WTC11 (cell line): ENCODE measurements around the gene DRAXIN. TPM values are rescaled to one million over a fixed set of nuclear protein-coding genes. Genes with fewer than 3 reads are reported as not detected.

Experiments
- ATAC-seq: fragments of 200-7000 bp; cut with Tn5 transposase; 2 replicates; pipeline ENCODE4 v1.10.0; 2021; ENCODE audit warnings: mild to moderate bottlenecking, moderate library complexity
- CTCF ChIA-PET: fragments of 300-600 bp; sonication (Branson Sonifier 250); formaldehyde crosslinking; loops from one replicate; lab custom pipeline; 2021; ENCODE audit warnings: antibody characterized with exemption; lab: Charles Lee
- POLR2A ChIA-PET: fragments of 350-600 bp; sonication (Branson Sonifier 250); formaldehyde crosslinking; loops from one replicate; lab custom pipeline; 2021; ENCODE audit warnings: antibody characterized with exemption; lab: Charles Lee
- DNase-seq: peaks from one replicate; pipeline ENCODE4 v3.0.0; 2021; ENCODE audit warnings: low spot score
- H3K27ac Mint-ChIP-seq: 2 replicates; pipeline ENCODE4 v1.8.0; 2021; ENCODE audit warnings: mixed read lengths
- H3K27me3 Mint-ChIP-seq: 2 replicates; pipeline ENCODE4 v1.8.0; 2021; ENCODE audit warnings: low read depth, mild to moderate bottlenecking, moderate library complexity, mixed read lengths
- H3K36me3 Mint-ChIP-seq: 2 replicates; pipeline ENCODE4 v1.8.0; 2021; ENCODE audit warnings: mixed read lengths
- H3K4me1 Mint-ChIP-seq: 2 replicates; pipeline ENCODE4 v1.8.0; 2022; ENCODE audit warnings: mixed read lengths
- H3K4me3 Mint-ChIP-seq: 2 replicates; pipeline ENCODE4 v1.8.0; 2021; ENCODE audit warnings: mild to moderate bottlenecking, moderate library complexity, mixed read lengths
- H3K9me3 Mint-ChIP-seq: 2 replicates; pipeline ENCODE4 v1.8.0; 2021; ENCODE audit warnings: mixed read lengths
- CBFB ChIP-seq: sonication (generic); formaldehyde crosslinking; IDR thresholded peaks from 2 replicates; pipeline ENCODE4 v1.8.1; 2022; ENCODE audit warnings: mild to moderate bottlenecking, low read depth, missing genetic modification reagents
- E2F4 ChIP-seq: sonication (generic); formaldehyde crosslinking; IDR thresholded peaks from 2 replicates; pipeline ENCODE4 v1.8.1; 2022; ENCODE audit warnings: low read depth, mild to moderate bottlenecking, moderate library complexity, missing genetic modification reagents, borderline replicate concordance
- GRHL2 ChIP-seq: fragments of 250-450 bp; sonication (Bioruptor Pico); IDR thresholded peaks from 2 replicates; pipeline ENCODE4 v1.8.0; 2022; ENCODE audit warnings: mild to moderate bottlenecking, moderate library complexity; ENCODE audit not compliant: insufficient replicate concordance, severe bottlenecking
- JAZF1 ChIP-seq: fragments of 250-450 bp; sonication (Bioruptor Pico); IDR thresholded peaks from 2 replicates; pipeline ENCODE4 v1.9.0; 2021; ENCODE audit warnings: moderate library complexity, mild to moderate bottlenecking, inconsistent platforms
- NFATC4 ChIP-seq: fragments of 250-450 bp; sonication (Bioruptor Pico); IDR thresholded peaks from 2 replicates; pipeline ENCODE4 v1.9.0; 2021; ENCODE audit warnings: mild to moderate bottlenecking
- NFE2L1 ChIP-seq: sonication (generic); formaldehyde crosslinking; IDR thresholded peaks from 2 replicates; pipeline ENCODE4 v1.8.1; 2023; ENCODE audit warnings: missing genetic modification reagents
- TCF7 ChIP-seq: sonication (generic); formaldehyde crosslinking; IDR thresholded peaks from 2 replicates; pipeline ENCODE4 v1.8.0; 2022; ENCODE audit warnings: mild to moderate bottlenecking, low read depth, missing genetic modification reagents, moderate library complexity
- TEAD4 ChIP-seq: sonication (generic); formaldehyde crosslinking; IDR thresholded peaks from 2 replicates; pipeline ENCODE4 v1.8.0; 2022; ENCODE audit warnings: mild to moderate bottlenecking, missing genetic modification reagents
- TP53 ChIP-seq: sonication (generic); formaldehyde crosslinking; IDR thresholded peaks from 2 replicates; pipeline ENCODE4 v1.8.1; 2023; ENCODE audit warnings: mild to moderate bottlenecking, missing genetic modification reagents
- USF1 ChIP-seq: sonication (generic); formaldehyde crosslinking; IDR thresholded peaks from 2 replicates; pipeline ENCODE4 v1.8.0; 2022; ENCODE audit warnings: mild to moderate bottlenecking, missing genetic modification reagents
- ZNF121 ChIP-seq: sonication (generic); formaldehyde crosslinking; IDR thresholded peaks from 2 replicates; pipeline ENCODE4 v1.8.0; 2023; ENCODE audit warnings: missing genetic modification reagents
- ZNF423 ChIP-seq: fragments of 250-450 bp; sonication (Bioruptor Pico); IDR thresholded peaks from 2 replicates; pipeline ENCODE4 v2.1.2; 2022; ENCODE audit warnings: mild to moderate bottlenecking, moderate library complexity
- ZNF671 ChIP-seq: fragments of 250-450 bp; sonication (Bioruptor Pico); IDR thresholded peaks from 2 replicates; pipeline ENCODE4 v1.8.0; 2021; ENCODE audit warnings: mild to moderate bottlenecking
- ZSCAN18 ChIP-seq: fragments of 250-450 bp; sonication (Bioruptor Pico); IDR thresholded peaks from 2 replicates; pipeline ENCODE4 v2.1.2; 2022; ENCODE audit warnings: mild to moderate bottlenecking, moderate library complexity
- total RNA-seq: library from RNA; stranded (reverse); gene quantifications from 3 replicates; pipeline ENCODE4 v1.2.3, GENCODE V29; 2021
- TF ChIP-seq, protein P1 (sequence below): sonication (generic); formaldehyde crosslinking; IDR thresholded peaks from 2 replicates; pipeline ENCODE4 v1.8.1; 2023; ENCODE audit warnings: mild to moderate bottlenecking, missing genetic modification reagents, moderate library complexity
- TF ChIP-seq, protein P2 (sequence below): fragments of 250-450 bp; sonication (Bioruptor Pico); IDR thresholded peaks from 2 replicates; pipeline ENCODE4 v1.9.0; 2021; ENCODE audit warnings: mild to moderate bottlenecking, borderline replicate concordance
- TF ChIP-seq, protein P3 (sequence below): sonication (generic); formaldehyde crosslinking; IDR thresholded peaks from 2 replicates; pipeline ENCODE4 v1.8.0; 2022; ENCODE audit warnings: missing genetic modification reagents

The DRAXIN gene
- total RNA-seq, 1 experiment from 2014 or later: 12.0 TPM

GRCh38 chr1:11733306-11733705, 41.8 kb downstream of the DRAXIN start (continued):
- TF ChIP-seq E2F4 (CRISPR knock-in tag): no peak

GRCh38 chr1:11735531-11735853, 44.0 kb downstream of the DRAXIN start:
- POLR2A ChIA-PET: interaction anchor here (0.8 to 1.5 kb wide), 6 partner anchors 51 to 80 kb away, joined by 3 to 4 read pairs (median 3); partner anchors contain the start of genes FBXO44, FBXO6 and MAD2L2
- Mint-ChIP-seq H3K27ac (no peak overlapping the region; the same call in 1 of the 2 replicates), H3K4me1 (peaks cover 46% of the 10 kb centered on the region)

GRCh38 chr1:11735854-11736745, 44.6 kb downstream of the DRAXIN start, which contains the start of gene AGTRAP:
Gene AGTRAP (plus strand): TSS chr1:11736136. CDS start chr1:11736209, 73 bp downstream.
- peak; percentile 73 for ATAC-seq
- Mint-ChIP-seq H3K4me3 (peak within 1 kb of the TSS; percentile 94), H3K27me3 (no peaks in the 10 kb centered on the region; the same call in 1 of the 2 replicates), H3K27ac (peak within 1 kb of the TSS; percentile 93), H3K4me1 (peaks cover 47% of the 10 kb centered on the region), H3K36me3 (no peaks in the 10 kb centered on the region; the same call in 1 of the 2 replicates), H3K9me3 (no peaks in the 10 kb centered on the region)
- DNase-seq: peak; percentile 98
- POLR2A ChIA-PET: interaction anchor here (0.8 to 1.5 kb wide), 7 partner anchors 38 to 81 kb away, joined by 3 to 4 read pairs (median 3); partner anchors contain the start of genes FBXO44, FBXO6 and MAD2L2
- CTCF ChIA-PET: interaction anchor here (0.9 to 3.8 kb wide), 11 partner anchors 13 to 91 kb away, joined by 3 to 19 read pairs (median 9); partner anchors contain the start of genes FBXO2, FBXO6 and MAD2L2
- TF ChIP-seq, protein P1, sequence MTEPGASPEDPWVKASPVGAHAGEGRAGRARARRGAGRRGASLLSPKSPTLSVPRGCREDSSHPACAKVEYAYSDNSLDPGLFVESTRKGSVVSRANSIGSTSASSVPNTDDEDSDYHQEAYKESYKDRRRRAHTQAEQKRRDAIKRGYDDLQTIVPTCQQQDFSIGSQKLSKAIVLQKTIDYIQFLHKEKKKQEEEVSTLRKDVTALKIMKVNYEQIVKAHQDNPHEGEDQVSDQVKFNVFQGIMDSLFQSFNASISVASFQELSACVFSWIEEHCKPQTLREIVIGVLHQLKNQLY: no peak
- no peak for TF ChIP-seq CBFB
- TF ChIP-seq ZNF423 (CRISPR knock-in tag): peak; percentile 79
- peak; percentile 98 for TF ChIP-seq USF1 (CRISPR knock-in tag)
- TF ChIP-seq TEAD4 (CRISPR knock-in tag): no peak
- no peak for TF ChIP-seq NFATC4
- TF ChIP-seq, protein P2, sequence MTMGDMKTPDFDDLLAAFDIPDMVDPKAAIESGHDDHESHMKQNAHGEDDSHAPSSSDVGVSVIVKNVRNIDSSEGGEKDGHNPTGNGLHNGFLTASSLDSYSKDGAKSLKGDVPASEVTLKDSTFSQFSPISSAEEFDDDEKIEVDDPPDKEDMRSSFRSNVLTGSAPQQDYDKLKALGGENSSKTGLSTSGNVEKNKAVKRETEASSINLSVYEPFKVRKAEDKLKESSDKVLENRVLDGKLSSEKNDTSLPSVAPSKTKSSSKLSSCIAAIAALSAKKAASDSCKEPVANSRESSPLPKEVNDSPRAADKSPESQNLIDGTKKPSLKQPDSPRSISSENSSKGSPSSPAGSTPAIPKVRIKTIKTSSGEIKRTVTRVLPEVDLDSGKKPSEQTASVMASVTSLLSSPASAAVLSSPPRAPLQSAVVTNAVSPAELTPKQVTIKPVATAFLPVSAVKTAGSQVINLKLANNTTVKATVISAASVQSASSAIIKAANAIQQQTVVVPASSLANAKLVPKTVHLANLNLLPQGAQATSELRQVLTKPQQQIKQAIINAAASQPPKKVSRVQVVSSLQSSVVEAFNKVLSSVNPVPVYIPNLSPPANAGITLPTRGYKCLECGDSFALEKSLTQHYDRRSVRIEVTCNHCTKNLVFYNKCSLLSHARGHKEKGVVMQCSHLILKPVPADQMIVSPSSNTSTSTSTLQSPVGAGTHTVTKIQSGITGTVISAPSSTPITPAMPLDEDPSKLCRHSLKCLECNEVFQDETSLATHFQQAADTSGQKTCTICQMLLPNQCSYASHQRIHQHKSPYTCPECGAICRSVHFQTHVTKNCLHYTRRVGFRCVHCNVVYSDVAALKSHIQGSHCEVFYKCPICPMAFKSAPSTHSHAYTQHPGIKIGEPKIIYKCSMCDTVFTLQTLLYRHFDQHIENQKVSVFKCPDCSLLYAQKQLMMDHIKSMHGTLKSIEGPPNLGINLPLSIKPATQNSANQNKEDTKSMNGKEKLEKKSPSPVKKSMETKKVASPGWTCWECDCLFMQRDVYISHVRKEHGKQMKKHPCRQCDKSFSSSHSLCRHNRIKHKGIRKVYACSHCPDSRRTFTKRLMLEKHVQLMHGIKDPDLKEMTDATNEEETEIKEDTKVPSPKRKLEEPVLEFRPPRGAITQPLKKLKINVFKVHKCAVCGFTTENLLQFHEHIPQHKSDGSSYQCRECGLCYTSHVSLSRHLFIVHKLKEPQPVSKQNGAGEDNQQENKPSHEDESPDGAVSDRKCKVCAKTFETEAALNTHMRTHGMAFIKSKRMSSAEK (CRISPR knock-in tag): no peak
- TF ChIP-seq TP53 (CRISPR knock-in tag): no peak

More at GRCh38 chr1:11735531-11735853, 44.0 kb downstream of the DRAXIN start:
- H3K9me3 Mint-ChIP-seq: no peaks in the 10 kb centered on the region
- ATAC-seq (no peak), DNase-seq (no peak)
- TF ChIP-seq GRHL2 (CRISPR knock-in tag): no peak
- no peak for TF ChIP-seq NFE2L1
- no peak for TF ChIP-seq ZNF671 (CRISPR knock-in tag)
- no peak for TF ChIP-seq JAZF1 (CRISPR knock-in tag)
- TF ChIP-seq ZSCAN18 (CRISPR knock-in tag): no peak
- TF ChIP-seq ZNF121: no peak
- TF ChIP-seq, protein P3, sequence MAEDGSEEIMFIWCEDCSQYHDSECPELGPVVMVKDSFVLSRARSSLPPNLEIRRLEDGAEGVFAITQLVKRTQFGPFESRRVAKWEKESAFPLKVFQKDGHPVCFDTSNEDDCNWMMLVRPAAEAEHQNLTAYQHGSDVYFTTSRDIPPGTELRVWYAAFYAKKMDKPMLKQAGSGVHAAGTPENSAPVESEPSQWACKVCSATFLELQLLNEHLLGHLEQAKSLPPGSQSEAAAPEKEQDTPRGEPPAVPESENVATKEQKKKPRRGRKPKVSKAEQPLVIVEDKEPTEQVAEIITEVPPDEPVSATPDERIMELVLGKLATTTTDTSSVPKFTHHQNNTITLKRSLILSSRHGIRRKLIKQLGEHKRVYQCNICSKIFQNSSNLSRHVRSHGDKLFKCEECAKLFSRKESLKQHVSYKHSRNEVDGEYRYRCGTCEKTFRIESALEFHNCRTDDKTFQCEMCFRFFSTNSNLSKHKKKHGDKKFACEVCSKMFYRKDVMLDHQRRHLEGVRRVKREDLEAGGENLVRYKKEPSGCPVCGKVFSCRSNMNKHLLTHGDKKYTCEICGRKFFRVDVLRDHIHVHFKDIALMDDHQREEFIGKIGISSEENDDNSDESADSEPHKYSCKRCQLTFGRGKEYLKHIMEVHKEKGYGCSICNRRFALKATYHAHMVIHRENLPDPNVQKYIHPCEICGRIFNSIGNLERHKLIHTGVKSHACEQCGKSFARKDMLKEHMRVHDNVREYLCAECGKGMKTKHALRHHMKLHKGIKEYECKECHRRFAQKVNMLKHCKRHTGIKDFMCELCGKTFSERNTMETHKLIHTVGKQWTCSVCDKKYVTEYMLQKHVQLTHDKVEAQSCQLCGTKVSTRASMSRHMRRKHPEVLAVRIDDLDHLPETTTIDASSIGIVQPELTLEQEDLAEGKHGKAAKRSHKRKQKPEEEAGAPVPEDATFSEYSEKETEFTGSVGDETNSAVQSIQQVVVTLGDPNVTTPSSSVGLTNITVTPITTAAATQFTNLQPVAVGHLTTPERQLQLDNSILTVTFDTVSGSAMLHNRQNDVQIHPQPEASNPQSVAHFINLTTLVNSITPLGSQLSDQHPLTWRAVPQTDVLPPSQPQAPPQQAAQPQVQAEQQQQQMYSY (CRISPR knock-in tag): no peak
- no peak for TF ChIP-seq TCF7 (CRISPR knock-in tag)
- no peaks in the 10 kb centered on the region; the same call in 1 of the 2 replicates for H3K27me3 Mint-ChIP-seq
- CTCF ChIA-PET: interaction anchor here (0.9 to 3.8 kb wide), 9 partner anchors 16 to 90 kb away, joined by 3 to 19 read pairs (median 13); partner anchors contain the start of genes FBXO6 and MAD2L2
- H3K36me3 Mint-ChIP-seq: no peaks in the 10 kb centered on the region; the same call in 1 of the 2 replicates
- H3K4me3 Mint-ChIP-seq: peak overlapping the region; percentile 94
